HG03378 (cell line): ENCODE data around the gene NFE2.

Experiments
- ATAC-seq: cut with Tn5 transposase; IDR thresholded peaks from one replicate; pipeline ENCODE4 v1.9.1; 2021; ENCODE audit warnings: mild to moderate bottlenecking, moderate library complexity; ENCODE audit not compliant: unreplicated experiment

The NFE2 gene

DNA sequence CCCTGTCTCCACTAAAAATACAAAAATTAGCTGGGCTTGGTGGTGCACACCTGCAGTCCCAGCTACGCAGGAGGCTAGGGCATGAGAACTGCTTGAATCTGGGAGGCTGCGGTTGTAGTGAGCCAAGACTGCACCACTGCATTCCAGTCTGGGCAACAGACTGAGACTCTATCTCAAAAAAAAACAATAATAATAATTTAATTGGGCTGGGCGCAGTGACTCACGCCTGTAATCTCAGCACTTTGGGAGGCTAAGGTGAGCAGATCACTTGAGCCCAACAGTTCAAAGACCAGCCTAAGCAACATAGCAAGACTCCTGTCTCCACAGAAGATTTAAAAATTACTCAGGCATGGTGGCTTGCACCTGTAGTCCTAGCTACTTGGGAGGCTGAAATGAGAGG, 47.6 kb downstream of the NFE2 start:
- ATAC-seq, result no peak

GRCh38 chr12:54251667-54252284, 49.0 kb downstream of the NFE2 start:
- ATAC-seq, result no peak

DNA sequence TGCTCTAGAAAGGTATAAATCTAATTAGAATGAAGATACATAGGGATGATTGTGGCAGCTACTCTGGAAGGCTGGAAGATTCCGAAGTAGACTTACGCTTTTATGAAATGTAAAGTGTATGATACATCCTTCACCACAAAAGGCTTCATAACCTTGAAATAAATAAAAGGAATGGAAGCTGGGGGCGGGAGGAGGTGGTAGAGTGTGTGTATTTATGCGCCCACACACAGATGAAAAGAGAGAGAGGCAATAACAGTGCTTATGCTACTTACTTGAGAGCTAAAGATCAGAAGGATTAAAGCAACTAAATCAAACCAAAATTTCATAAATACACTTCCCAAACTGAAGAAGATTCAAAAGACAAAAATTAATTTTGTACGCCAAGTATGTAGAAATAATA, 51.3 kb downstream of the NFE2 start:
- no peak for ATAC-seq

- no peak for ATAC-seq
These were observed 54.7 kb downstream of the NFE2 start for GRCh38 chr12:54246011-54246641.
